ENCODE results near the gene NELL2.

Gene NELL2

GRCh38 chr12:44581642-44582242, 294.4 kb downstream of the NELL2 start:
- no peak overlapping the region for H2AFZ ChIP-seq (ENCODE audit: low read length, unreplicated experiment)
- no peaks in the 10 kb centered on the region for H3K36me3 ChIP-seq (ENCODE audit: insufficient read depth, low read length)
- H3K79me2 ChIP-seq (ENCODE audit: control insufficient read depth, insufficient read depth, low read length, unreplicated experiment) = no peaks in the 10 kb centered on the region
- H3K27me3 ChIP-seq (ENCODE audit: insufficient read depth, low read length) = no peaks in the 10 kb centered on the region
- H3K4me1 ChIP-seq (ENCODE audit: control insufficient read depth, insufficient read depth, low read length, unreplicated experiment) = no peaks in the 10 kb centered on the region
- H3K27ac ChIP-seq (ENCODE audit: low read depth, low read length) = no peak overlapping the region
- H3K4me3 ChIP-seq (ENCODE audit: low read depth, low read length) = no peak overlapping the region

GRCh38 chr12:44574586-44574985, 301.5 kb downstream of the NELL2 start:
- Histone ChIP-seq H3K36me3 (ENCODE audit: insufficient read depth, low read length) (no peaks in the 10 kb centered on the region), H3K4me3 (ENCODE audit: low read depth, low read length) (no peak overlapping the region), H3K4me1 (ENCODE audit: control insufficient read depth, insufficient read depth, low read length, unreplicated experiment) (no peaks in the 10 kb centered on the region), H3K27ac (ENCODE audit: low read depth, low read length) (no peak overlapping the region), H3K27me3 (ENCODE audit: insufficient read depth, low read length) (no peaks in the 10 kb centered on the region), H2AFZ (ENCODE audit: low read length, unreplicated experiment) (no peak overlapping the region), H3K79me2 (ENCODE audit: control insufficient read depth, insufficient read depth, low read length, unreplicated experiment) (no peaks in the 10 kb centered on the region)

- no peaks in the 10 kb centered on the region for H3K4me1 ChIP-seq (ENCODE audit: control insufficient read depth, insufficient read depth, low read length, unreplicated experiment)
- H3K36me3 ChIP-seq (ENCODE audit: insufficient read depth, low read length) = no peaks in the 10 kb centered on the region
- H3K27ac ChIP-seq (ENCODE audit: low read depth, low read length) = no peak overlapping the region
- H2AFZ ChIP-seq (ENCODE audit: low read length, unreplicated experiment) = no peak overlapping the region
- no peaks in the 10 kb centered on the region for H3K79me2 ChIP-seq (ENCODE audit: control insufficient read depth, insufficient read depth, low read length, unreplicated experiment)
- no peak overlapping the region for H3K4me3 ChIP-seq (ENCODE audit: low read depth, low read length)
- H3K27me3 ChIP-seq (ENCODE audit: insufficient read depth, low read length) = no peaks in the 10 kb centered on the region
Observed at GRCh38 chr12:44573723-44574122, 302.4 kb downstream of the NELL2 start.

GRCh38 chr12:44571006-44571550, 305.0 kb downstream of the NELL2 start:
- no peak overlapping the region for H3K27ac ChIP-seq (ENCODE audit: low read depth, low read length)

GRCh38 chr12:44570036-44570583, 306.0 kb downstream of the NELL2 start:
- Histone ChIP-seq H3K4me1 (ENCODE audit: control insufficient read depth, insufficient read depth, low read length, unreplicated experiment) (no peaks in the 10 kb centered on the region), H3K79me2 (ENCODE audit: control insufficient read depth, insufficient read depth, low read length, unreplicated experiment) (no peaks in the 10 kb centered on the region), H3K4me3 (ENCODE audit: low read depth, low read length) (no peak overlapping the region), H3K27me3 (ENCODE audit: insufficient read depth, low read length) (no peaks in the 10 kb centered on the region), H2AFZ (ENCODE audit: low read length, unreplicated experiment) (no peak overlapping the region), H3K36me3 (ENCODE audit: insufficient read depth, low read length) (no peaks in the 10 kb centered on the region), H3K27ac (ENCODE audit: low read depth, low read length) (no peak overlapping the region)

More at GRCh38 chr12:44571006-44571550, 305.0 kb downstream of the NELL2 start:
- Histone ChIP-seq H3K4me3 (ENCODE audit: low read depth, low read length) (no peak overlapping the region), H3K27me3 (ENCODE audit: insufficient read depth, low read length) (no peaks in the 10 kb centered on the region), H3K36me3 (ENCODE audit: insufficient read depth, low read length) (no peaks in the 10 kb centered on the region), H3K79me2 (ENCODE audit: control insufficient read depth, insufficient read depth, low read length, unreplicated experiment) (no peaks in the 10 kb centered on the region), H2AFZ (ENCODE audit: low read length, unreplicated experiment) (no peak overlapping the region), H3K4me1 (ENCODE audit: control insufficient read depth, insufficient read depth, low read length, unreplicated experiment) (no peaks in the 10 kb centered on the region)

GRCh38 chr12:44565163-44565562, 311.0 kb downstream of the NELL2 start:
- H3K4me1 ChIP-seq (ENCODE audit: control insufficient read depth, insufficient read depth, low read length, unreplicated experiment) = no peaks in the 10 kb centered on the region
- no peaks in the 10 kb centered on the region for H3K27me3 ChIP-seq (ENCODE audit: insufficient read depth, low read length)
- H3K79me2 ChIP-seq (ENCODE audit: control insufficient read depth, insufficient read depth, low read length, unreplicated experiment) = no peaks in the 10 kb centered on the region
- no peak overlapping the region for H3K4me3 ChIP-seq (ENCODE audit: low read depth, low read length)
- no peaks in the 10 kb centered on the region for H3K36me3 ChIP-seq (ENCODE audit: insufficient read depth, low read length)
- H3K27ac ChIP-seq (ENCODE audit: low read depth, low read length) = no peak overlapping the region
- no peak overlapping the region for H2AFZ ChIP-seq (ENCODE audit: low read length, unreplicated experiment)

- no peaks in the 10 kb centered on the region for H3K36me3 ChIP-seq (ENCODE audit: insufficient read depth, low read length)
- H3K4me1 ChIP-seq (ENCODE audit: control insufficient read depth, insufficient read depth, low read length, unreplicated experiment) = no peaks in the 10 kb centered on the region
- H2AFZ ChIP-seq (ENCODE audit: low read length, unreplicated experiment) = no peak overlapping the region
- no peaks in the 10 kb centered on the region for H3K27me3 ChIP-seq (ENCODE audit: insufficient read depth, low read length)
- no peak overlapping the region for H3K4me3 ChIP-seq (ENCODE audit: low read depth, low read length)
- H3K27ac ChIP-seq (ENCODE audit: low read depth, low read length) = no peak overlapping the region
- no peaks in the 10 kb centered on the region for H3K79me2 ChIP-seq (ENCODE audit: control insufficient read depth, insufficient read depth, low read length, unreplicated experiment)
Observed at GRCh38 chr12:44563486-44563885, 312.6 kb downstream of the NELL2 start.

- H3K27me3 ChIP-seq (ENCODE audit: insufficient read depth, low read length) = no peaks in the 10 kb centered on the region
- H3K4me1 ChIP-seq (ENCODE audit: control insufficient read depth, insufficient read depth, low read length, unreplicated experiment) = no peaks in the 10 kb centered on the region
- no peak overlapping the region for H3K27ac ChIP-seq (ENCODE audit: low read depth, low read length)
- no peaks in the 10 kb centered on the region for H3K79me2 ChIP-seq (ENCODE audit: control insufficient read depth, insufficient read depth, low read length, unreplicated experiment)
- no peak overlapping the region for H2AFZ ChIP-seq (ENCODE audit: low read length, unreplicated experiment)
- H3K36me3 ChIP-seq (ENCODE audit: insufficient read depth, low read length) = no peaks in the 10 kb centered on the region
- no peak overlapping the region for H3K4me3 ChIP-seq (ENCODE audit: low read depth, low read length)
Observed at GRCh38 chr12:44558340-44559100, 317.6 kb downstream of the NELL2 start.

- Histone ChIP-seq H3K36me3 (ENCODE audit: insufficient read depth, low read length) (no peaks in the 10 kb centered on the region), H3K27me3 (ENCODE audit: insufficient read depth, low read length) (no peaks in the 10 kb centered on the region), H3K79me2 (ENCODE audit: control insufficient read depth, insufficient read depth, low read length, unreplicated experiment) (no peaks in the 10 kb centered on the region), H3K27ac (ENCODE audit: low read depth, low read length) (no peak overlapping the region), H3K4me1 (ENCODE audit: control insufficient read depth, insufficient read depth, low read length, unreplicated experiment) (no peaks in the 10 kb centered on the region), H2AFZ (ENCODE audit: low read length, unreplicated experiment) (no peak overlapping the region), H3K4me3 (ENCODE audit: low read depth, low read length) (no peak overlapping the region)
Observed at GRCh38 chr12:44555454-44555853, 320.7 kb downstream of the NELL2 start.

GRCh38 chr12:44551631-44552030, 324.5 kb downstream of the NELL2 start:
- H3K36me3 ChIP-seq (ENCODE audit: insufficient read depth, low read length) = no peaks in the 10 kb centered on the region
- no peaks in the 10 kb centered on the region for H3K27me3 ChIP-seq (ENCODE audit: insufficient read depth, low read length)
- no peak overlapping the region for H3K27ac ChIP-seq (ENCODE audit: low read depth, low read length)
- H3K4me1 ChIP-seq (ENCODE audit: control insufficient read depth, insufficient read depth, low read length, unreplicated experiment) = no peaks in the 10 kb centered on the region
- H3K79me2 ChIP-seq (ENCODE audit: control insufficient read depth, insufficient read depth, low read length, unreplicated experiment) = no peaks in the 10 kb centered on the region
- H3K4me3 ChIP-seq (ENCODE audit: low read depth, low read length) = no peak overlapping the region
- no peak overlapping the region for H2AFZ ChIP-seq (ENCODE audit: low read length, unreplicated experiment)

GRCh38 chr12:44550377-44550776, 325.7 kb downstream of the NELL2 start:
- H3K4me3 ChIP-seq (ENCODE audit: low read depth, low read length) = no peak overlapping the region
- H3K27me3 ChIP-seq (ENCODE audit: insufficient read depth, low read length) = no peaks in the 10 kb centered on the region
- H3K79me2 ChIP-seq (ENCODE audit: control insufficient read depth, insufficient read depth, low read length, unreplicated experiment) = no peaks in the 10 kb centered on the region
- H3K4me1 ChIP-seq (ENCODE audit: control insufficient read depth, insufficient read depth, low read length, unreplicated experiment) = no peaks in the 10 kb centered on the region
- no peak overlapping the region for H2AFZ ChIP-seq (ENCODE audit: low read length, unreplicated experiment)
- H3K36me3 ChIP-seq (ENCODE audit: insufficient read depth, low read length) = no peaks in the 10 kb centered on the region
- no peak overlapping the region for H3K27ac ChIP-seq (ENCODE audit: low read depth, low read length)

All from ACC112 (cell line).